HG02763 (cell line): ENCODE measurements around the gene ZNF585A.

Experiments used
- ATAC-seq: cut with Tn5 transposase; IDR thresholded peaks from one replicate; pipeline ENCODE4 v1.9.1; 2021; ENCODE audit warnings: mild to moderate bottlenecking, moderate library complexity; ENCODE audit not compliant: unreplicated experiment

ZNF585A gene

GRCh38 chr19:37095859-37096258, 76.6 kb downstream of the ZNF585A start:
- no peak for ATAC-seq
